Tibial nerve (tissue), 4 donors: ENCODE measurements around the gene AP2A1. TPM values are rescaled to one million over a fixed set of nuclear protein-coding genes. Genes with fewer than 3 reads are reported as not detected.

Experiments
- DNase-seq, 2 donors: peaks; one replicate each; pipeline ENCODE4 v3.0.0-alpha.2; 2019; ENCODE audit warnings: low spot score in 2 of 2
- H3K27ac ChIP-seq, 4 donors: fragments of 200-600 bp; sonication (generic) in 3 of 4; one replicate each; pipeline ENCODE4 v1.5.1; 2017 to 2019; ENCODE audit warnings: mild to moderate bottlenecking in 1 of 4
- H3K27me3 ChIP-seq, 2 donors: fragments of 200-600 bp; sonication (generic) in 1 of 2; one replicate each; pipeline versions ENCODE4 v1.5.1 to v1.6.0; 2017 to 2019
- H3K36me3 ChIP-seq, 3 donors: fragments of 200-600 bp; sonication (generic); one replicate each; pipeline ENCODE4 v1.5.1; 2018 to 2019
- H3K4me1 ChIP-seq, 4 donors: fragments of 200-600 bp; sonication (generic) in 3 of 4; one replicate each; pipeline ENCODE4 v1.5.1; 2017 to 2019
- H3K4me3 ChIP-seq, 4 donors: fragments of 200-600 bp; sonication (generic) in 3 of 4; one replicate each; pipeline ENCODE4 v1.5.1; 2017 to 2019; ENCODE audit warnings: mild to moderate bottlenecking in 1 of 4, moderate library complexity in 1 of 4
- H3K9me3 ChIP-seq, 4 donors: fragments of 200-600 bp; sonication (generic) in 3 of 4; one replicate each; pipeline ENCODE4 v1.5.1; 2017 to 2019
- CTCF ChIP-seq, 5 experiments: fragments of 200-600 bp in 3 of 5; fragments of 450-650 bp in 2 of 5; sonication (generic) in 3 of 5; IDR thresholded peaks; one replicate each; pipeline ENCODE4 v1.5.1; 2016 to 2019; ENCODE audit warnings: antibody characterized with exemption in 5 of 5, mild to moderate bottlenecking in 3 of 5, moderate library complexity in 2 of 5
- EP300 ChIP-seq, 2 donors: sonication (generic); formaldehyde crosslinking; IDR thresholded peaks; one replicate each; pipeline ENCODE4 v1.6.1; 2017; ENCODE audit warnings: antibody characterized with exemption in 2 of 2, mild to moderate bottlenecking in 1 of 2
- POLR2A ChIP-seq, 2 donors: fragments of 450-650 bp; IDR thresholded peaks; one replicate each; pipeline ENCODE4 v1.6.1; 2017; ENCODE audit warnings: antibody characterized with exemption in 2 of 2, mild to moderate bottlenecking in 2 of 2, moderate library complexity in 2 of 2
- WGBS, 2 donors: methylation state at CpG; one replicate each; pipeline ENCODE4 v1.1.5; 2018; 5-methylcytosine and 5-hydroxymethylcytosine counted together
- total RNA-seq, 4 donors: library from RNA; depleted of rRNA; stranded (reverse); fragments of >200 nt; gene quantifications; one replicate each; pipeline ENCODE4 v1.1.0, GENCODE V29; 2016

AP2A1 gene
- total RNA-seq, 4 donors from 2014 or later = 92.9 to 117 (median 104) TPM

- Histone ChIP-seq H3K36me3 (peaks cover 0 to 57% (median 12%) of the 10 kb centered on the region in 3 donors), H3K27me3 (no peaks in the 10 kb centered on the region), H3K4me3 (no peak overlapping the region), H3K27ac (peak overlapping the region in 1 of 4 donors; percentile 34), H3K4me1 (peaks cover 0 to 40% (median 10%) of the 10 kb centered on the region in 4 donors), H3K9me3 (no peaks in the 10 kb centered on the region)
- WGBS, 2 donors = 83 to 88% methylated on average over 18 of the region's 18 CpGs
- no peak for DNase-seq
- TF ChIP-seq POLR2A (IDR thresholded peaks at IDR 0.05) = no peak
- TF ChIP-seq EP300 (IDR thresholded peaks at IDR 0.05) = no peak
- TF ChIP-seq CTCF (IDR thresholded peaks at IDR 0.05) = no peak
Measured at GRCh38 chr19:49807058-49807903, 40.5 kb downstream of the AP2A1 start.

- Histone ChIP-seq H3K4me1 (peaks cover 0 to 39% (median 10%) of the 10 kb centered on the region in 4 donors), H3K4me3 (peak overlapping the region; percentile 65 to 75 (median 71))
Measured at GRCh38 chr19:49807904-49808675, 41.3 kb downstream of the AP2A1 start.

DNA sequence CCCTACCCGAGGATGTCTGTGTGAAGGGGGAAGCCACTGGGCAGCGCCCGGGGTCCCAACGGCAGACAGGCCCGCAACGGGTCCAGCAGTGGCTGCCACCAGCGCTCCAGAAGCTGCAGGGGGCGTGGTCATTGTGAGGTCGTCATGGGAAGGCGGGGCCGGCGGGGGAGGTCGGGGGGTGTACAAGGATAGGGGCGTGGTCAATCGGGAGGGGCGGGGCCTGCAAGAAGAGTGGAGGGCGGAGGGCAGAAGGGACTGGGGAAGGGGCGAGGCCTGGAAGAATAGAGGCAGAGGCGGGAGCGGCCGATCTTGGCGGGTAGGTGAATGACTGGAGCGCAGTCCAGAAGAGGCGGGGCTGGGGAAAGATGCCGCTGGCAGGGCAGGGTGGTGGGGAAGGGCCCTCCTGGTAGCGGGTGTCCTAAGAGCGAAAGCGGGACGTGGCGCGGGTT, 41.9 kb downstream of the AP2A1 start:
- H3K36me3 ChIP-seq = peaks cover 0 to 44% (median 3%) of the 10 kb centered on the region in 3 donors
- H3K27ac ChIP-seq = peak overlapping the region; percentile 83 to 94 (median 88)
- H3K27me3 ChIP-seq = no peaks in the 10 kb centered on the region
- TF ChIP-seq POLR2A (IDR thresholded peaks at IDR 0.05) (peak; percentile 66 to 77), CTCF (IDR thresholded peaks at IDR 0.05) (no peak), EP300 (IDR thresholded peaks at IDR 0.05) (peak in 1 of 2 donors; percentile 83)
- H3K4me1 ChIP-seq = peaks cover 0 to 38% (median 10%) of the 10 kb centered on the region in 4 donors
- 0 to 1% methylated on average over 31 of the region's 31 CpGs for WGBS, 2 donors
- H3K4me3 ChIP-seq = peak overlapping the region; percentile 65 to 75 (median 71)
- H3K9me3 ChIP-seq = no peaks in the 10 kb centered on the region
- peak; percentile 96 to 97 for DNase-seq

More at GRCh38 chr19:49807904-49808675, 41.3 kb downstream of the AP2A1 start:
- Histone ChIP-seq H3K27ac (peak overlapping the region; percentile 83 to 94 (median 88)), H3K9me3 (no peaks in the 10 kb centered on the region), H3K27me3 (no peaks in the 10 kb centered on the region), H3K36me3 (peaks cover 0 to 50% (median 9%) of the 10 kb centered on the region in 3 donors)
- no peak for DNase-seq
- WGBS, 2 donors = 76 to 79% methylated on average over 20 of the region's 20 CpGs
- TF ChIP-seq POLR2A (IDR thresholded peaks at IDR 0.05) = no peak

DNA sequence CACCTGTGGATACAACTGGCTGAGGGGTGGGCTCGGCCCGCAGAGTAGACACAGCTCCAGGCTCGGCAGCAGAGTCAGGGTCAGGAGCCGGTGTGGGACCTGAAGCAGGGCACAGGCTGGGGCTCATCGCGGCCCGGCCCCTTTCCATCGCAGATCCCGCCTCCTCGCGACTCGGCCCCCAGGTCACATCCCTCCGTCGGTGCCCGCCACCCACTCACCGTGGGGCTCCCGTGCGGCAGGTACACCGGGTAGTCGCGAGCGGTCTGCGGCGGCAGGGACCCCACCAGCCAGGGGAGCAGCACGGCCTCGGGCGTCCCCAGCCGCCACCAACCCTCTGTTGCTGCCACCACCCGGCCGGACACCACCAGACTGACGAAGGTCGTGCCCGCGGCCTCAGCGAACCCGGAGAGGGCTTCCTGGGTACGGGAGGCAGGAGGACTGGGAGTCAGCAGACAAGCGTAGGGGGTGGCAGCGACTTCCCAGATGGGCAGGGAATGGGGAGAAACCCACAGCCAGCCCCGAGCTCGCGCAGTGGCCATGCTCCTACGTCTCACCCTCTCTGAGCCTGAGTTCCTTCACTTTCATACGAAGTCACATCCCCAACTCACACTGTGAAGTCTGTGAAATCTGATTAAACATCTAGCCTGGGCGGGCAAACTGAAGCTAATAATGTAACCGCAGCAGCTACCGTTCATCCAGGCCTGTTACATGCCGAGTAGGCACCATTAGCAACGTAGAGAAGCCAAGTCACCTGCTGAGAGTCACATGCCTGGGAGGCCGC, 42.5 kb downstream of the AP2A1 start:
- Histone ChIP-seq H3K4me3 (peak overlapping the region; percentile 65 to 75 (median 71)), H3K27me3 (no peaks in the 10 kb centered on the region), H3K9me3 (no peaks in the 10 kb centered on the region), H3K27ac (peak overlapping the region; percentile 83 to 94 (median 88)), H3K4me1 (peaks cover 0 to 42% (median 10%) of the 10 kb centered on the region in 4 donors), H3K36me3 (peaks cover 0 to 38% (median 3%) of the 10 kb centered on the region in 3 donors)
- peak in 1 of 2 donors; percentile 47 for DNase-seq
- 5 to 12% methylated on average over 24 to 48 of the region's 50 CpGs for WGBS, 2 donors
- TF ChIP-seq CTCF (IDR thresholded peaks at IDR 0.05) (peak in 3 of 5 experiments; percentile 14 to 33 (median 19)), POLR2A (IDR thresholded peaks at IDR 0.05) (no peak)

- peak overlapping the region in 3 of 4 donors; percentile 69 to 75 (median 73) for H3K4me3 ChIP-seq
- peaks cover 0 to 32% (median 3%) of the 10 kb centered on the region in 3 donors for H3K36me3 ChIP-seq
- no peaks in the 10 kb centered on the region for H3K9me3 ChIP-seq
- no peaks in the 10 kb centered on the region for H3K27me3 ChIP-seq
- WGBS, 2 donors = 84 to 89% methylated on average over 5 of the region's 5 CpGs
- H3K27ac ChIP-seq = peak overlapping the region; percentile 83 to 94 (median 88)
- TF ChIP-seq POLR2A (IDR thresholded peaks at IDR 0.05) (no peak), EP300 (IDR thresholded peaks at IDR 0.05) (no peak), CTCF (IDR thresholded peaks at IDR 0.05) (no peak)
- no peak for DNase-seq
- H3K4me1 ChIP-seq = peaks cover 0 to 42% (median 10%) of the 10 kb centered on the region in 4 donors
Measured at GRCh38 chr19:49809941-49810389, 43.2 kb downstream of the AP2A1 start.
